DMS53 treated with DMSO at 0.1 percent for 48 hours (cell line): ENCODE results near the gene VIPR2.

Experiments used
- DNase-seq: peaks from one replicate; lab custom pipeline; 2025; ENCODE audit not compliant: unreplicated experiment; lab: John Stamatoyannopoulos, UW

The VIPR2 gene

GRCh38 chr7:159121476-159121875, 23.2 kb downstream of the VIPR2 start:
- DNase-seq: no peak

- DNase-seq: no peak
These were observed 23.6 kb downstream of the VIPR2 start for GRCh38 chr7:159121068-159121467.

- DNase-seq: no peak
These were observed 24.1 kb downstream of the VIPR2 start for GRCh38 chr7:159120540-159120919.

- DNase-seq: no peak
These were observed 24.7 kb downstream of the VIPR2 start for GRCh38 chr7:159119851-159120539.

GRCh38 chr7:159119026-159119741, 25.5 kb downstream of the VIPR2 start:
- no peak for DNase-seq

- DNase-seq: no peak
These were observed 26.0 kb downstream of the VIPR2 start for GRCh38 chr7:159118623-159119022.

- DNase-seq: no peak
These were observed 26.5 kb downstream of the VIPR2 start for GRCh38 chr7:159118197-159118595.

GRCh38 chr7:159117366-159118196, 27.1 kb downstream of the VIPR2 start:
- peak; percentile 35 for DNase-seq

GRCh38 chr7:159116581-159117339, 27.9 kb downstream of the VIPR2 start:
- no peak for DNase-seq

GRCh38 chr7:159115601-159116501, 28.8 kb downstream of the VIPR2 start:
- DNase-seq: no peak

GRCh38 chr7:159114981-159115380, 29.7 kb downstream of the VIPR2 start:
- DNase-seq: no peak

- no peak for DNase-seq
These were observed 30.6 kb downstream of the VIPR2 start for GRCh38 chr7:159114096-159114495.

GRCh38 chr7:159113056-159113455, 31.6 kb downstream of the VIPR2 start:
- DNase-seq: no peak

- no peak for DNase-seq
These were observed 32.3 kb downstream of the VIPR2 start for GRCh38 chr7:159112136-159113011.

- no peak for DNase-seq
These were observed 35.0 kb downstream of the VIPR2 start for GRCh38 chr7:159109653-159110035.

- DNase-seq: no peak
These were observed 35.6 kb downstream of the VIPR2 start for GRCh38 chr7:159108941-159109652.

GRCh38 chr7:159108491-159108890, 36.2 kb downstream of the VIPR2 start:
- no peak for DNase-seq

GRCh38 chr7:159107161-159107892, 37.3 kb downstream of the VIPR2 start:
- DNase-seq: no peak
